Loucy (cell line): Measurements from ENCODE around the gene RBP5.

Experiments used
- H2AFZ ChIP-seq: fragments of 200-600 bp; sonication (generic); 2 replicates; pipeline ENCODE4 v1.6.0; 2016; ENCODE audit warnings: antibody characterized with exemption, mild to moderate bottlenecking, low read length, moderate library complexity
- H3F3A ChIP-seq: fragments of 200-600 bp; 2 replicates; pipeline ENCODE4 v1.6.0; 2016; ENCODE audit warnings: antibody characterized with exemption, low read depth, mild to moderate bottlenecking
- H3K27me3 ChIP-seq: fragments of 200-600 bp; sonication (generic); 2 replicates; pipeline ENCODE4 v1.6.1; 2014; ENCODE audit warnings: low read length, mild to moderate bottlenecking; ENCODE audit not compliant: insufficient read depth, poor library complexity, severe bottlenecking
- H3K36me3 ChIP-seq: fragments of 200-600 bp; sonication (generic); 2 replicates; pipeline ENCODE4 v1.6.1; 2016; ENCODE audit warnings: low read length; ENCODE audit not compliant: insufficient read depth
- H3K4me1 ChIP-seq: fragments of 200-600 bp; sonication (generic); 2 replicates; pipeline ENCODE4 v1.5.1; 2014; ENCODE audit warnings: low read length, mild to moderate bottlenecking; ENCODE audit not compliant: insufficient read depth, poor library complexity, severe bottlenecking
- H3K4me2 ChIP-seq: fragments of 200-600 bp; sonication (generic); 2 replicates; pipeline ENCODE4 v1.6.0; 2014; ENCODE audit warnings: antibody characterized with exemption, low read length, low read depth, mild to moderate bottlenecking; ENCODE audit not compliant: poor library complexity, severe bottlenecking
- H3K4me3 ChIP-seq: fragments of 200-600 bp; sonication (generic); 2 replicates; pipeline ENCODE4 v1.5.1; 2014; ENCODE audit warnings: low read length, mild to moderate bottlenecking, mixed read lengths; ENCODE audit not compliant: poor library complexity, severe bottlenecking
- H3K79me2 ChIP-seq: fragments of 200-600 bp; sonication (generic); 2 replicates; pipeline ENCODE4 v1.6.1; 2014; ENCODE audit warnings: low read length; ENCODE audit not compliant: insufficient read depth
- H3K9ac ChIP-seq: fragments of 200-600 bp; sonication (generic); 2 replicates; pipeline ENCODE4 v1.6.0; 2014; ENCODE audit warnings: mild to moderate bottlenecking, low read depth, low read length, moderate library complexity; ENCODE audit not compliant: poor library complexity, severe bottlenecking
- H3K9me2 ChIP-seq: fragments of 200-600 bp; sonication (generic); replicated peaks from 2 replicates; pipeline ENCODE4 v1.6.1; 2016; ENCODE audit warnings: low read depth, low read length, mixed read lengths
- H3K9me3 ChIP-seq: fragments of 200-600 bp; sonication (generic); 2 replicates; pipeline ENCODE4 v1.6.1; 2014; ENCODE audit warnings: mild to moderate bottlenecking, antibody characterized with exemption, low read length, low read depth; ENCODE audit not compliant: insufficient read depth
- H4K20me1 ChIP-seq: fragments of 200-600 bp; sonication (generic); 2 replicates; pipeline ENCODE4 v1.6.0; 2014; ENCODE audit warnings: antibody characterized with exemption, low read length, mild to moderate bottlenecking; ENCODE audit not compliant: insufficient read depth, poor library complexity, severe bottlenecking
- EZH2phosphoT487 ChIP-seq: fragments of 200-600 bp; IDR thresholded peaks from 2 replicates; pipeline ENCODE4 v1.6.1; 2018; ENCODE audit warnings: antibody characterized with exemption, mild to moderate bottlenecking, moderate library complexity, borderline replicate concordance
- TF ChIP-seq, protein P1 (sequence below): fragments of 200-600 bp; sonication (generic); conservative IDR thresholded peaks from 2 replicates; pipeline ENCODE4 v1.5.1; 2014; ENCODE audit warnings: mild to moderate bottlenecking, antibody characterized with exemption, low read length

RBP5 gene

DNA sequence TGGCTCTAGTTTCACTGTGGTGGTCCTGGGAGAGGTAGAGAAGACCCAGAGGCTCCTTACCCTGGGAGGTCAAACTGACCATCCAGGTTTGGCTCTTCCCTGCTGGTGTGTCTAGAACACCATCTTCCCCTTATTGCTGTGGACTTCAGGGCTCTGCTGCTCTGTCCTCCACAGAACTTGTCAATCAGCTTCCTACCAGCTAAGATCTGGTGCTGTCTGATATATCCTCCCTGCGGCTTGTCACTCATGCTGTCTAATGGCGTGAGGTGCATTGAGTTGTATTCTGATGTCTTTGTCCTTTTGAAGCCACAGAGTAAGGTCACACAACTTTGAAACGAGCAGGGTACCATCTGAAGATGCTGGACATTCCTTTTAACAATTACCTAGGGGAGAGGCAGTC is 12.5 kb downstream of the RBP5 start:
- Histone ChIP-seq H3K4me1 (no peaks in the 10 kb centered on the region), H2AFZ (no peak overlapping the region), H3K36me3 (no peaks in the 10 kb centered on the region; the same call in 1 of the 2 replicates), H3F3A (no peaks in the 10 kb centered on the region), H3K4me3 (no peak overlapping the region), H3K79me2 (no peaks in the 10 kb centered on the region; the same call in 1 of the 2 replicates), H4K20me1 (peaks cover 4% of the 10 kb centered on the region), H3K9me3 (no peaks in the 10 kb centered on the region), H3K9me2 (no peaks in the 10 kb centered on the region), H3K9ac (no peak overlapping the region), H3K27me3 (no peaks in the 10 kb centered on the region), H3K4me2 (no peak overlapping the region)
- TF ChIP-seq, protein P1, sequence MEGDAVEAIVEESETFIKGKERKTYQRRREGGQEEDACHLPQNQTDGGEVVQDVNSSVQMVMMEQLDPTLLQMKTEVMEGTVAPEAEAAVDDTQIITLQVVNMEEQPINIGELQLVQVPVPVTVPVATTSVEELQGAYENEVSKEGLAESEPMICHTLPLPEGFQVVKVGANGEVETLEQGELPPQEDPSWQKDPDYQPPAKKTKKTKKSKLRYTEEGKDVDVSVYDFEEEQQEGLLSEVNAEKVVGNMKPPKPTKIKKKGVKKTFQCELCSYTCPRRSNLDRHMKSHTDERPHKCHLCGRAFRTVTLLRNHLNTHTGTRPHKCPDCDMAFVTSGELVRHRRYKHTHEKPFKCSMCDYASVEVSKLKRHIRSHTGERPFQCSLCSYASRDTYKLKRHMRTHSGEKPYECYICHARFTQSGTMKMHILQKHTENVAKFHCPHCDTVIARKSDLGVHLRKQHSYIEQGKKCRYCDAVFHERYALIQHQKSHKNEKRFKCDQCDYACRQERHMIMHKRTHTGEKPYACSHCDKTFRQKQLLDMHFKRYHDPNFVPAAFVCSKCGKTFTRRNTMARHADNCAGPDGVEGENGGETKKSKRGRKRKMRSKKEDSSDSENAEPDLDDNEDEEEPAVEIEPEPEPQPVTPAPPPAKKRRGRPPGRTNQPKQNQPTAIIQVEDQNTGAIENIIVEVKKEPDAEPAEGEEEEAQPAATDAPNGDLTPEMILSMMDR: no peak
- TF ChIP-seq EZH2phosphoT487: no peak

GRCh38 chr12:7114851-7115250 is 13.8 kb downstream of the RBP5 start:
- H4K20me1 ChIP-seq: peaks cover 4% of the 10 kb centered on the region
- no peaks in the 10 kb centered on the region; the same call in 1 of the 2 replicates for H3K36me3 ChIP-seq
- no peaks in the 10 kb centered on the region for H3K9me2 ChIP-seq
- no peaks in the 10 kb centered on the region for H3K9me3 ChIP-seq
- H3K4me1 ChIP-seq: peaks cover 7% of the 10 kb centered on the region
- H2AFZ ChIP-seq: no peak overlapping the region
- H3F3A ChIP-seq: no peaks in the 10 kb centered on the region
- H3K27me3 ChIP-seq: no peaks in the 10 kb centered on the region
- no peak overlapping the region for H3K4me2 ChIP-seq
- no peak overlapping the region for H3K4me3 ChIP-seq
- peaks cover 9% of the 10 kb centered on the region for H3K79me2 ChIP-seq
- TF ChIP-seq, protein P1: no peak
- TF ChIP-seq EZH2phosphoT487: no peak
- H3K9ac ChIP-seq: no peak overlapping the region

DNA sequence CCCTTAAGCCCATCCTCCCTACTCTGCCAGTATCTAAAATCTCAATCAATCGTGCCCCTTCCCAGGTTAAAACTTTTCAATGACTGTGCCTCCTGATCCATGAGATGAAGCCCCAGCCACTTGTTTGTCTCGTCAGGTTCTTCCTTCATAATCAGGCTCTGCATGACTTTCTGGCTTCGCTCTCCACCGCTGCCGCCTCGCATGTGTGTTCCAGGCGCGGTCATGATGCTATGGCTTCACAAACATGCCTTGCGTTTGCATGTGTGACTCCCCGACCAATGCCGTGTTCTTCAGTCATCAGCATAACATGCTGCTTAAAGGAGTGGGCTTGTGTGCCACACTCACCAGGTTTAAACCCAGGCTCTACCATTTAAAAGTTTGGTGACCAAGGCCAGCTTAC is 14.7 kb downstream of the RBP5 start:
- Histone ChIP-seq H3K4me2 (no peak overlapping the region), H3K27me3 (no peaks in the 10 kb centered on the region), H4K20me1 (peaks cover 11% of the 10 kb centered on the region), H3K79me2 (peaks cover 16% of the 10 kb centered on the region), H3K9ac (no peak overlapping the region), H3K9me3 (no peaks in the 10 kb centered on the region), H2AFZ (no peak overlapping the region), H3K9me2 (no peaks in the 10 kb centered on the region), H3K4me1 (peaks cover 13% of the 10 kb centered on the region), H3K36me3 (no peaks in the 10 kb centered on the region; the same call in 1 of the 2 replicates), H3F3A (no peaks in the 10 kb centered on the region), H3K4me3 (no peak overlapping the region)
- no peak for TF ChIP-seq EZH2phosphoT487
- TF ChIP-seq, protein P1: no peak
